Measurements from ENCODE around the gene WDR82. TPM values are rescaled to one million over a fixed set of nuclear protein-coding genes. Genes with fewer than 3 reads are reported as not detected.

The WDR82 gene
- total and polyA plus RNA-seq, 2 of the 8 experiments (the other 6 are each of a cell fraction or from before 2014, with no cell fraction given): 33.5 to 82.7 TPM

DNA sequence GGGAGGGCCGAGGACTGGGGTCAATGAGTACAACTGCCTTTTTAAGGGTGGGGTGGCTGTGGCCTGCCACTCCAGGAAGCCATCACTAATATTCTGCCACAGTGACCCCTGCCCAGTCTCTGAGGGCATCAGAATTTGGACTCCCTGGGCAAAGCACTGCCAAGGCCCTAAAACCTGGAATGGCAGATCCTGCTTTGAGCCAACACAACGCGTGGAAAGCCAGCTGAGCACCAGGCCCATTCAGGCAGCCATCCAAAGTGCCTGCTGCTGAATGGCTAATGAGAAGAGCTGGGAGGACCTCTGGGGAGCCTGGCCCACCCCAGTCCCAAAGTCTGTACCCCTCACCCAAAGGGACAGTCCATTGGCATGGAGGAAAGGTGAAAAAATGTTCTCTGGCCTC is 44.5 kb downstream of the WDR82 start:
- no peak overlapping the region for H3K4me2 ChIP-seq (ENCODE audit: insufficient read depth in 1 of 2, low read depth in 2 of 2, low read length in 2 of 2)
- H4K5ac ChIP-seq (ENCODE audit: insufficient read length, low read depth, low read length): no peak overlapping the region
- no peaks in the 10 kb centered on the region for H3K27me3 ChIP-seq (replicated peaks in 1 of 4; ENCODE audit: control insufficient read depth in 3 of 4, extremely low read depth in 1 of 4, insufficient read depth in 3 of 4, low read length in 3 of 4)
- no peak overlapping the region for H2BK20ac ChIP-seq (ENCODE audit: low read length)
- H4K8ac ChIP-seq (ENCODE audit: extremely low read depth, insufficient read depth, low read length): no peak overlapping the region
- peaks cover 0 to 12% of the 10 kb centered on the region in 2 experiments; a peak in 2 of 4 replicates for H3K79me2 ChIP-seq (ENCODE audit: control insufficient read depth in 1 of 2, insufficient read depth in 2 of 2, low read length in 2 of 2)
- FAIRE-seq (no peak), DNase-seq (ENCODE audit: low read depth in 1 of 2, low spot score in 2 of 2) (no peak)
- no peak overlapping the region for H3K23ac ChIP-seq (ENCODE audit: insufficient read length)
- H3K27ac ChIP-seq (ENCODE audit: low read depth, low read length): no peak overlapping the region
- H2AK5ac ChIP-seq (ENCODE audit: low read depth, low read length): no peak overlapping the region
- no peak overlapping the region; the same call in 1 of the 2 replicates for H2BK5ac ChIP-seq (ENCODE audit: low read depth, low read length)
- no peak overlapping the region for H2AFZ ChIP-seq (ENCODE audit: low read length)
- no peak overlapping the region for H3K4me3 ChIP-seq (ENCODE audit: extremely low read depth in 1 of 4, insufficient read depth in 2 of 4, low read depth in 3 of 4, low read length in 4 of 4)
- ChIA-PET POLR2A (ENCODE audit: partially characterized antibody) (interaction anchor here (1.4 to 4.8 kb wide), 3 partner anchors 11 to 45 kb away, joined by 6 to 27 read pairs (median 13); partner anchors contain the start of genes PPM1M and WDR82), CTCF (ENCODE audit: partially characterized antibody) (interaction anchor here (0.7 to 14.4 kb wide), 17 partner anchors 11 to 1570 kb away, joined by 3 to 336 read pairs (median 4); partner anchors contain the start of genes PPM1M and TLR9)
- peaks cover 5 to 13% (median 11%) of the 10 kb centered on the region in 4 experiments; a peak in 5 of 8 replicates for H3K36me3 ChIP-seq (ENCODE audit: control insufficient read depth in 2 of 4, insufficient read depth in 4 of 4, low read length in 3 of 4)
- 100% methylated on average over 3 of the region's 3 CpGs; no CpG with 5 or more reads in 1 of the 2 experiments for WGBS, 2 experiments (ENCODE audit: extremely low coverage in 1 of 2, insufficient coverage in 1 of 2, insufficient read length in 1 of 2, insufficient replicate concordance in 2 of 2, low coverage in 1 of 2, low lambda C conversion rate in 2 of 2, missing lambda C conversion rate in 1 of 2)
- H2BK15ac ChIP-seq (ENCODE audit: low read length): no peak overlapping the region
- H3K4me1 ChIP-seq (replicated peaks in 1 of 4; ENCODE audit: control insufficient read depth in 3 of 4, insufficient read depth in 4 of 4, low read length in 3 of 4): peaks cover 4 to 30% (median 20%) of the 10 kb centered on the region in 4 experiments
- no peak overlapping the region for H3K18ac ChIP-seq (ENCODE audit: extremely low read depth, low read length)
- peaks cover 5% of the 10 kb centered on the region for H3K23me2 ChIP-seq (ENCODE audit: low read depth, low read length)
- no peak overlapping the region for H3K14ac ChIP-seq (ENCODE audit: insufficient read length)
- no peak overlapping the region for H2BK12ac ChIP-seq (ENCODE audit: low read depth, low read length)
- no peak overlapping the region for H3K56ac ChIP-seq (replicated peaks; ENCODE audit: insufficient read length, low read depth, low read length)
- H2BK120ac ChIP-seq (replicated peaks; ENCODE audit: low read depth, low read length): no peak overlapping the region
- peaks cover 10 to 17% of the 10 kb centered on the region in 2 experiments for H4K20me1 ChIP-seq (replicated peaks in 1 of 2; ENCODE audit: control insufficient read depth in 1 of 2, insufficient read depth in 2 of 2, low read length in 2 of 2)
- H3K4ac ChIP-seq (replicated peaks; ENCODE audit: insufficient read length, low read depth, low read length): no peak overlapping the region
- H3K9ac ChIP-seq (replicated peaks in 1 of 4; ENCODE audit: extremely low read depth in 1 of 4, low read depth in 3 of 4, low read length in 3 of 4): no peak overlapping the region
- no peaks in the 10 kb centered on the region for H3K9me3 ChIP-seq (ENCODE audit: insufficient read depth in 2 of 2, low read depth in 1 of 2, low read length in 1 of 2)
- no peak overlapping the region for H4K91ac ChIP-seq (replicated peaks; ENCODE audit: insufficient read length, low read length)
- H3K79me1 ChIP-seq (ENCODE audit: low read depth, low read length): peaks cover 13% of the 10 kb centered on the region
- no peak for TF ChIP-seq RAD21 (IDR thresholded peaks at IDR 0.05 in 1 of 2, conservative IDR thresholded peaks at IDR 0.05 in 1 of 2; ENCODE audit: low read depth in 2 of 2, low read length in 2 of 2)
- TF ChIP-seq SP4 (IDR thresholded peaks at IDR 0.05; ENCODE audit: low read length): no peak
- TF ChIP-seq POU5F1 (IDR thresholded peaks at IDR 0.05; ENCODE audit: low read depth, low read length): no peak
- TF ChIP-seq YY1 (IDR thresholded peaks at IDR 0.05; ENCODE audit: low read depth, low read length): no peak
- TF ChIP-seq, protein P1, sequence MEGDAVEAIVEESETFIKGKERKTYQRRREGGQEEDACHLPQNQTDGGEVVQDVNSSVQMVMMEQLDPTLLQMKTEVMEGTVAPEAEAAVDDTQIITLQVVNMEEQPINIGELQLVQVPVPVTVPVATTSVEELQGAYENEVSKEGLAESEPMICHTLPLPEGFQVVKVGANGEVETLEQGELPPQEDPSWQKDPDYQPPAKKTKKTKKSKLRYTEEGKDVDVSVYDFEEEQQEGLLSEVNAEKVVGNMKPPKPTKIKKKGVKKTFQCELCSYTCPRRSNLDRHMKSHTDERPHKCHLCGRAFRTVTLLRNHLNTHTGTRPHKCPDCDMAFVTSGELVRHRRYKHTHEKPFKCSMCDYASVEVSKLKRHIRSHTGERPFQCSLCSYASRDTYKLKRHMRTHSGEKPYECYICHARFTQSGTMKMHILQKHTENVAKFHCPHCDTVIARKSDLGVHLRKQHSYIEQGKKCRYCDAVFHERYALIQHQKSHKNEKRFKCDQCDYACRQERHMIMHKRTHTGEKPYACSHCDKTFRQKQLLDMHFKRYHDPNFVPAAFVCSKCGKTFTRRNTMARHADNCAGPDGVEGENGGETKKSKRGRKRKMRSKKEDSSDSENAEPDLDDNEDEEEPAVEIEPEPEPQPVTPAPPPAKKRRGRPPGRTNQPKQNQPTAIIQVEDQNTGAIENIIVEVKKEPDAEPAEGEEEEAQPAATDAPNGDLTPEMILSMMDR (IDR thresholded peaks at IDR 0.05; ENCODE audit: control extremely low read depth in 1 of 3, insufficient read depth in 1 of 3, low read depth in 1 of 3, low read length in 3 of 3): no peak
- TF ChIP-seq CHD2 (IDR thresholded peaks at IDR 0.05; ENCODE audit: low read length): no peak
